Keratinocyte (primary cell): ENCODE measurements around the gene TMEM207. TPM values are rescaled to one million over a fixed set of nuclear protein-coding genes. Genes with fewer than 3 reads are reported as not detected.
A peak's percentile ranks its signal among the peaks of the same experiment; 100 is the strongest.

Source experiments
- DNase-seq: peaks from one replicate; pipeline ENCODE4 v3.0.0-alpha.2; 2011; ENCODE audit warnings: low read depth, missing footprints, low spot score
- FAIRE-seq: peaks from 2 replicates; lab custom pipeline; 2011; peaks lifted over from hg19 to GRCh38; lab: Jason Lieb, UNC
- H2AFZ ChIP-seq: 2 replicates; pipeline ENCODE4 v1.6.0; 2012; ENCODE audit warnings: low read length, control low read depth, inconsistent platforms; ENCODE audit not compliant: control insufficient read depth
- H3K27ac ChIP-seq: 2 replicates; pipeline ENCODE4 v1.5.1; 2011; ENCODE audit warnings: low read length; ENCODE audit not compliant: control insufficient read depth, insufficient read depth
- H3K27me3 ChIP-seq: 3 replicates; pipeline ENCODE4 v1.6.0; 2011; ENCODE audit warnings: low read length; ENCODE audit not compliant: control insufficient read depth, insufficient read depth; ENCODE audit errors: extremely low read depth
- H3K36me3 ChIP-seq, 2 experiments: 2 replicates in 1 of 2; 3 replicates in 1 of 2; pipeline ENCODE4 v1.5.1; 2011; ENCODE audit warnings: low read length in 2 of 2, mild to moderate bottlenecking in 1 of 2; ENCODE audit not compliant: control insufficient read depth in 2 of 2, insufficient read depth in 2 of 2; ENCODE audit errors: extremely low read depth in 1 of 2
- H3K4me1 ChIP-seq: 3 replicates; pipeline ENCODE4 v1.5.1; 2011; ENCODE audit warnings: low read length; ENCODE audit not compliant: control insufficient read depth, insufficient read depth; ENCODE audit errors: extremely low read depth
- H3K4me2 ChIP-seq: 3 replicates; pipeline ENCODE4 v1.6.0; 2011; ENCODE audit warnings: low read depth, low read length; ENCODE audit not compliant: control insufficient read depth, insufficient read depth; ENCODE audit errors: extremely low read depth
- H3K4me3 ChIP-seq, 3 experiments: fragments of 200-600 bp in 1 of 3; sonication (generic) in 1 of 3; 2 replicates in 2 of 3; 3 replicates in 1 of 3; pipeline ENCODE4 v1.5.1; 2011 to 2016; ENCODE audit warnings: low read length in 3 of 3, mild to moderate bottlenecking in 3 of 3, control low read depth in 2 of 3, inconsistent platforms in 1 of 3, low read depth in 1 of 3, mixed read lengths in 1 of 3, mixed run types in 1 of 3, moderate library complexity in 1 of 3; ENCODE audit not compliant: control insufficient read depth in 2 of 3, insufficient read depth in 2 of 3; ENCODE audit errors: extremely low read depth in 1 of 3
- H3K79me2 ChIP-seq: 2 replicates; pipeline ENCODE4 v1.6.0; 2012; ENCODE audit warnings: low read length; ENCODE audit not compliant: control insufficient read depth, insufficient read depth
- H3K9ac ChIP-seq: 3 replicates; pipeline ENCODE4 v1.6.0; 2011; ENCODE audit warnings: low read length; ENCODE audit not compliant: control insufficient read depth, insufficient read depth; ENCODE audit errors: extremely low read depth
- H3K9me1 ChIP-seq: 3 replicates; pipeline ENCODE4 v1.6.0; 2011; ENCODE audit warnings: low read length; ENCODE audit not compliant: control insufficient read depth, insufficient read depth; ENCODE audit errors: extremely low read depth
- H3K9me3 ChIP-seq: 2 replicates; pipeline ENCODE4 v1.5.1; 2012; ENCODE audit warnings: low read depth, low read length; ENCODE audit not compliant: control insufficient read depth
- H4K20me1 ChIP-seq: 3 replicates; pipeline ENCODE4 v1.6.0; 2011; ENCODE audit warnings: low read length; ENCODE audit not compliant: control insufficient read depth, insufficient read depth; ENCODE audit errors: extremely low read depth
- CTCF ChIP-seq, 3 experiments: IDR thresholded peaks in 1 of 3; conservative IDR thresholded peaks in 1 of 3; optimal IDR thresholded peaks in 1 of 3; 2 replicates in 2 of 3; 3 replicates in 1 of 3; pipeline versions ENCODE3 to v1.5.1; 2011; ENCODE audit warnings: low read length in 3 of 3, mild to moderate bottlenecking in 3 of 3, moderate library complexity in 2 of 3, control low read depth in 1 of 3, inconsistent platforms in 1 of 3; ENCODE audit not compliant: insufficient read depth in 2 of 3; ENCODE audit errors: extremely low read depth in 1 of 3
- EZH2 ChIP-seq: IDR thresholded peaks from one replicate; pipeline ENCODE4 v1.6.1; 2012; ENCODE audit warnings: inconsistent platforms, mild to moderate bottlenecking, low read length, moderate library complexity
- dilution Hi-C: fragments of 300-500 bp; cut with MboI; formaldehyde crosslinking; loops from one replicate; pipeline ENCODE4 v1.7.0; 2020; ENCODE audit warnings: low sequenced_read_pairs; ENCODE audit not compliant: extremely low pct_ligation_motif_present
- polyA plus RNA-seq, 5 experiments: library from polyadenylated mRNA; depleted of rRNA in 3 of 5; stranded (reverse) in 3 of 5; stranded (forward) in 1 of 5; unstranded in 1 of 5; fragments of >200 nt; gene quantifications; 1 replicate in 1 of 5; 2 replicates in 3 of 5; 3 replicates in 1 of 5; pipeline versions ENCODE4 v1.2.1 to v1.2.3, GENCODE V29; 2011 to 2012; ENCODE audit warnings: missing spikeins in 2 of 5, low read depth in 1 of 5, low replicate concordance in 1 of 5

TMEM207 gene
- polyA plus RNA-seq, 1 donor (not counting 4 experiments of a cell fraction or from before 2014, with no cell fraction given) = not detected

GRCh38 chr3:190455828-190456227, 6.1 kb upstream of the TMEM207 start:
- peaks cover 2% of the 10 kb centered on the region for H3K4me1 ChIP-seq
- H3K4me2 ChIP-seq = no peak overlapping the region
- no peak overlapping the region for H3K9ac ChIP-seq
- H3K36me3 ChIP-seq = no peaks in the 10 kb centered on the region
- dilution Hi-C loops = no loop called here
- no peaks in the 10 kb centered on the region for H3K79me2 ChIP-seq
- H3K9me1 ChIP-seq = no peaks in the 10 kb centered on the region
- H4K20me1 ChIP-seq = no peaks in the 10 kb centered on the region
- H2AFZ ChIP-seq = no peak overlapping the region
- FAIRE-seq (peak; percentile 53), DNase-seq (no peak)
- H3K9me3 ChIP-seq = no peaks in the 10 kb centered on the region
- H3K27ac ChIP-seq = no peak overlapping the region
- no peaks in the 10 kb centered on the region for H3K27me3 ChIP-seq
- no peak overlapping the region for H3K4me3 ChIP-seq
- TF ChIP-seq CTCF (optimal IDR thresholded peaks at IDR 0.05 in 1 of 3, IDR thresholded peaks at IDR 0.05 in 1 of 3, conservative IDR thresholded peaks at IDR 0.05 in 1 of 3; ENCODE audit: extremely low read depth in 1 of 3, insufficient read depth in 2 of 3, low read length in 3 of 3) (no peak), EZH2 (no peak)

- H3K27me3 ChIP-seq = no peaks in the 10 kb centered on the region
- H3K9me3 ChIP-seq = no peaks in the 10 kb centered on the region
- H3K9ac ChIP-seq = no peak overlapping the region
- TF ChIP-seq CTCF (optimal IDR thresholded peaks at IDR 0.05 in 1 of 3, IDR thresholded peaks at IDR 0.05 in 1 of 3, conservative IDR thresholded peaks at IDR 0.05 in 1 of 3; ENCODE audit: extremely low read depth in 1 of 3, insufficient read depth in 2 of 3, low read length in 3 of 3) (no peak), EZH2 (no peak)
- no peak for DNase-seq
- no peak for FAIRE-seq
- H3K4me3 ChIP-seq = no peak overlapping the region
- no peaks in the 10 kb centered on the region for H3K36me3 ChIP-seq
- dilution Hi-C loops = no loop called here
- no peaks in the 10 kb centered on the region for H3K79me2 ChIP-seq
- H3K4me1 ChIP-seq = no peaks in the 10 kb centered on the region
- H3K4me2 ChIP-seq = no peak overlapping the region
- no peaks in the 10 kb centered on the region for H3K9me1 ChIP-seq
- no peaks in the 10 kb centered on the region for H4K20me1 ChIP-seq
- H3K27ac ChIP-seq = no peak overlapping the region
- H2AFZ ChIP-seq = no peak overlapping the region
These were observed 1.4 kb downstream of the TMEM207 start for GRCh38 chr3:190448256-190448655.
